H1 (cell line): Measurements from ENCODE around the gene ANKRD60. TPM values are rescaled to one million over a fixed set of nuclear protein-coding genes. Genes with fewer than 3 reads are reported as not detected.

Experiments used
- BCL11A ChIP-seq, 2 experiments: IDR thresholded peaks; one replicate each; pipeline ENCODE4 v1.6.1; 2011; ENCODE audit warnings: low read depth in 2 of 2, low read length in 2 of 2, mild to moderate bottlenecking in 2 of 2
- CBX5 ChIP-seq: fragments of 300-800, 300-1000 bp; sonication (generic); IDR thresholded peaks from 2 replicates; pipeline ENCODE4 v1.7.1; 2016; ENCODE audit warnings: antibody characterized with exemption, low read length, low read depth
- NANOG ChIP-seq: IDR thresholded peaks from 2 replicates; pipeline ENCODE4 v1.6.1; 2011; ENCODE audit warnings: low read length, low read depth, mild to moderate bottlenecking, inconsistent platforms; ENCODE audit not compliant: insufficient read depth, poor library complexity, severe bottlenecking
- POLR2AphosphoS5 ChIP-seq: IDR thresholded peaks from 2 replicates; pipeline ENCODE4 v1.6.1; 2011; ENCODE audit warnings: low read depth, low read length
- POU5F1 ChIP-seq: IDR thresholded peaks from 2 replicates; pipeline ENCODE4 v1.6.1; 2011; ENCODE audit warnings: low read depth, mild to moderate bottlenecking, low read length, moderate library complexity
- TBP ChIP-seq: IDR thresholded peaks from 2 replicates; pipeline ENCODE4 v1.6.1; 2011; ENCODE audit warnings: low read depth, low read length, improper control_type of control experiment
- polyA plus RNA-seq, 7 experiments: library from polyadenylated mRNA; depleted of rRNA in 3 of 7; stranded (reverse) in 5 of 7; unstranded in 2 of 7; fragments of >200 nt in 5 of 7; fragments of 200-250 nt in 2 of 7; gene quantifications; 1 replicate in 5 of 7; 2 replicates in 1 of 7; 4 replicates in 1 of 7; pipeline versions ENCODE4 v1.2.1 to v1.2.3, GENCODE V29; 2011 to 2013; ENCODE audit warnings: missing spikeins in 2 of 7, mixed read lengths in 2 of 7
- total RNA-seq: library from RNA; stranded (reverse); fragmentation: NEBNext Ultra II Directional; extraction: Animal tissue kit (Norgen Biotek cat#: 25700); gene quantifications from 2 replicates; pipeline ENCODE4 v1.2.1, GENCODE V29; 2021
- TF ChIP-seq, protein P1 (sequence below): fragments of 300-600 bp; sonication (generic); IDR thresholded peaks from 2 replicates; pipeline ENCODE4 v1.7.1; 2012; ENCODE audit warnings: low read length, moderate library complexity, mild to moderate bottlenecking, inconsistent platforms; ENCODE audit not compliant: insufficient replicate concordance
- TF ChIP-seq, protein P2 (sequence below): IDR thresholded peaks from 2 replicates; pipeline ENCODE4 v1.6.1; 2012; ENCODE audit warnings: inconsistent platforms
- TF ChIP-seq, protein P3 (sequence below), 3 experiments: IDR thresholded peaks; 1 replicate in 2 of 3; 2 replicates in 1 of 3; pipeline versions ENCODE4 v1.5.1 to v1.6.1; 2011; ENCODE audit warnings: low read length in 3 of 3, mild to moderate bottlenecking in 3 of 3, inconsistent platforms in 2 of 3, low read depth in 1 of 3, moderate library complexity in 1 of 3; ENCODE audit not compliant: insufficient read depth in 1 of 3; ENCODE audit errors: control extremely low read depth in 1 of 3

Gene ANKRD60
- total and polyA plus RNA-seq, 2 of the 8 experiments (the other 6 are each of a cell fraction or from before 2014, with no cell fraction given) = not detected

DNA sequence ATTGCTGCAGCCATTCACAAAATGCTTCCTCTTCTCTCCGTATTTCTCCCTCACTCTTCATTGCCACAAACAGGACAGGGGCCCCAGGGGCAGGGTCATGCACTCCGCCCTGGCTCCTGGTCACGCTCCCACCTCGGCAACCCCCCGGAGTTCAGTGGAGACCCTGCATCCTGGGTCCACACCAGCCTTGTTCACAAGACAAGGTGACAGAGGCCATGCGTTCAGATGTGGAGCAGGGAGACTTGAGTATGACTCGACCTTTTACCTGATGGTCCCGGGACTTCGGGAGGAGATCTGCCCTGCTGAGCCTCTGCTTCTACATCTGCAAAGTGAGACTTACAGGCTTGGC is 49.4 kb downstream of the ANKRD60 start (continued):
- TF ChIP-seq, protein P1, sequence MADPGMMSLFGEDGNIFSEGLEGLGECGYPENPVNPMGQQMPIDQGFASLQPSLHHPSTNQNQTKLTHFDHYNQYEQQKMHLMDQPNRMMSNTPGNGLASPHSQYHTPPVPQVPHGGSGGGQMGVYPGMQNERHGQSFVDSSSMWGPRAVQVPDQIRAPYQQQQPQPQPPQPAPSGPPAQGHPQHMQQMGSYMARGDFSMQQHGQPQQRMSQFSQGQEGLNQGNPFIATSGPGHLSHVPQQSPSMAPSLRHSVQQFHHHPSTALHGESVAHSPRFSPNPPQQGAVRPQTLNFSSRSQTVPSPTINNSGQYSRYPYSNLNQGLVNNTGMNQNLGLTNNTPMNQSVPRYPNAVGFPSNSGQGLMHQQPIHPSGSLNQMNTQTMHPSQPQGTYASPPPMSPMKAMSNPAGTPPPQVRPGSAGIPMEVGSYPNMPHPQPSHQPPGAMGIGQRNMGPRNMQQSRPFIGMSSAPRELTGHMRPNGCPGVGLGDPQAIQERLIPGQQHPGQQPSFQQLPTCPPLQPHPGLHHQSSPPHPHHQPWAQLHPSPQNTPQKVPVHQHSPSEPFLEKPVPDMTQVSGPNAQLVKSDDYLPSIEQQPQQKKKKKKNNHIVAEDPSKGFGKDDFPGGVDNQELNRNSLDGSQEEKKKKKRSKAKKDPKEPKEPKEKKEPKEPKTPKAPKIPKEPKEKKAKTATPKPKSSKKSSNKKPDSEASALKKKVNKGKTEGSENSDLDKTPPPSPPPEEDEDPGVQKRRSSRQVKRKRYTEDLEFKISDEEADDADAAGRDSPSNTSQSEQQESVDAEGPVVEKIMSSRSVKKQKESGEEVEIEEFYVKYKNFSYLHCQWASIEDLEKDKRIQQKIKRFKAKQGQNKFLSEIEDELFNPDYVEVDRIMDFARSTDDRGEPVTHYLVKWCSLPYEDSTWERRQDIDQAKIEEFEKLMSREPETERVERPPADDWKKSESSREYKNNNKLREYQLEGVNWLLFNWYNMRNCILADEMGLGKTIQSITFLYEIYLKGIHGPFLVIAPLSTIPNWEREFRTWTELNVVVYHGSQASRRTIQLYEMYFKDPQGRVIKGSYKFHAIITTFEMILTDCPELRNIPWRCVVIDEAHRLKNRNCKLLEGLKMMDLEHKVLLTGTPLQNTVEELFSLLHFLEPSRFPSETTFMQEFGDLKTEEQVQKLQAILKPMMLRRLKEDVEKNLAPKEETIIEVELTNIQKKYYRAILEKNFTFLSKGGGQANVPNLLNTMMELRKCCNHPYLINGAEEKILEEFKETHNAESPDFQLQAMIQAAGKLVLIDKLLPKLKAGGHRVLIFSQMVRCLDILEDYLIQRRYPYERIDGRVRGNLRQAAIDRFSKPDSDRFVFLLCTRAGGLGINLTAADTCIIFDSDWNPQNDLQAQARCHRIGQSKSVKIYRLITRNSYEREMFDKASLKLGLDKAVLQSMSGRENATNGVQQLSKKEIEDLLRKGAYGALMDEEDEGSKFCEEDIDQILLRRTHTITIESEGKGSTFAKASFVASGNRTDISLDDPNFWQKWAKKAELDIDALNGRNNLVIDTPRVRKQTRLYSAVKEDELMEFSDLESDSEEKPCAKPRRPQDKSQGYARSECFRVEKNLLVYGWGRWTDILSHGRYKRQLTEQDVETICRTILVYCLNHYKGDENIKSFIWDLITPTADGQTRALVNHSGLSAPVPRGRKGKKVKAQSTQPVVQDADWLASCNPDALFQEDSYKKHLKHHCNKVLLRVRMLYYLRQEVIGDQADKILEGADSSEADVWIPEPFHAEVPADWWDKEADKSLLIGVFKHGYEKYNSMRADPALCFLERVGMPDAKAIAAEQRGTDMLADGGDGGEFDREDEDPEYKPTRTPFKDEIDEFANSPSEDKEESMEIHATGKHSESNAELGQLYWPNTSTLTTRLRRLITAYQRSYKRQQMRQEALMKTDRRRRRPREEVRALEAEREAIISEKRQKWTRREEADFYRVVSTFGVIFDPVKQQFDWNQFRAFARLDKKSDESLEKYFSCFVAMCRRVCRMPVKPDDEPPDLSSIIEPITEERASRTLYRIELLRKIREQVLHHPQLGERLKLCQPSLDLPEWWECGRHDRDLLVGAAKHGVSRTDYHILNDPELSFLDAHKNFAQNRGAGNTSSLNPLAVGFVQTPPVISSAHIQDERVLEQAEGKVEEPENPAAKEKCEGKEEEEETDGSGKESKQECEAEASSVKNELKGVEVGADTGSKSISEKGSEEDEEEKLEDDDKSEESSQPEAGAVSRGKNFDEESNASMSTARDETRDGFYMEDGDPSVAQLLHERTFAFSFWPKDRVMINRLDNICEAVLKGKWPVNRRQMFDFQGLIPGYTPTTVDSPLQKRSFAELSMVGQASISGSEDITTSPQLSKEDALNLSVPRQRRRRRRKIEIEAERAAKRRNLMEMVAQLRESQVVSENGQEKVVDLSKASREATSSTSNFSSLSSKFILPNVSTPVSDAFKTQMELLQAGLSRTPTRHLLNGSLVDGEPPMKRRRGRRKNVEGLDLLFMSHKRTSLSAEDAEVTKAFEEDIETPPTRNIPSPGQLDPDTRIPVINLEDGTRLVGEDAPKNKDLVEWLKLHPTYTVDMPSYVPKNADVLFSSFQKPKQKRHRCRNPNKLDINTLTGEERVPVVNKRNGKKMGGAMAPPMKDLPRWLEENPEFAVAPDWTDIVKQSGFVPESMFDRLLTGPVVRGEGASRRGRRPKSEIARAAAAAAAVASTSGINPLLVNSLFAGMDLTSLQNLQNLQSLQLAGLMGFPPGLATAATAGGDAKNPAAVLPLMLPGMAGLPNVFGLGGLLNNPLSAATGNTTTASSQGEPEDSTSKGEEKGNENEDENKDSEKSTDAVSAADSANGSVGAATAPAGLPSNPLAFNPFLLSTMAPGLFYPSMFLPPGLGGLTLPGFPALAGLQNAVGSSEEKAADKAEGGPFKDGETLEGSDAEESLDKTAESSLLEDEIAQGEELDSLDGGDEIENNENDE = no peak
- TF ChIP-seq, protein P2, sequence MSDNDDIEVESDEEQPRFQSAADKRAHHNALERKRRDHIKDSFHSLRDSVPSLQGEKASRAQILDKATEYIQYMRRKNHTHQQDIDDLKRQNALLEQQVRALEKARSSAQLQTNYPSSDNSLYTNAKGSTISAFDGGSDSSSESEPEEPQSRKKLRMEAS = no peak
- TF ChIP-seq POLR2AphosphoS5 (no peak), BCL11A (IDR thresholded peaks at IDR 0.05; ENCODE audit: low read depth in 2 of 2, low read length in 2 of 2) (no peak), NANOG (no peak), CBX5 (no peak), TBP (no peak), POU5F1 (no peak)
- TF ChIP-seq, protein P3, sequence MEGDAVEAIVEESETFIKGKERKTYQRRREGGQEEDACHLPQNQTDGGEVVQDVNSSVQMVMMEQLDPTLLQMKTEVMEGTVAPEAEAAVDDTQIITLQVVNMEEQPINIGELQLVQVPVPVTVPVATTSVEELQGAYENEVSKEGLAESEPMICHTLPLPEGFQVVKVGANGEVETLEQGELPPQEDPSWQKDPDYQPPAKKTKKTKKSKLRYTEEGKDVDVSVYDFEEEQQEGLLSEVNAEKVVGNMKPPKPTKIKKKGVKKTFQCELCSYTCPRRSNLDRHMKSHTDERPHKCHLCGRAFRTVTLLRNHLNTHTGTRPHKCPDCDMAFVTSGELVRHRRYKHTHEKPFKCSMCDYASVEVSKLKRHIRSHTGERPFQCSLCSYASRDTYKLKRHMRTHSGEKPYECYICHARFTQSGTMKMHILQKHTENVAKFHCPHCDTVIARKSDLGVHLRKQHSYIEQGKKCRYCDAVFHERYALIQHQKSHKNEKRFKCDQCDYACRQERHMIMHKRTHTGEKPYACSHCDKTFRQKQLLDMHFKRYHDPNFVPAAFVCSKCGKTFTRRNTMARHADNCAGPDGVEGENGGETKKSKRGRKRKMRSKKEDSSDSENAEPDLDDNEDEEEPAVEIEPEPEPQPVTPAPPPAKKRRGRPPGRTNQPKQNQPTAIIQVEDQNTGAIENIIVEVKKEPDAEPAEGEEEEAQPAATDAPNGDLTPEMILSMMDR (IDR thresholded peaks at IDR 0.05; ENCODE audit: control extremely low read depth in 1 of 3, insufficient read depth in 1 of 3, low read depth in 1 of 3, low read length in 3 of 3) = no peak
